HEK293 (cell line): ENCODE results near the gene CCDC158.

Source experiments
- MZF1 ChIP-seq: fragments of 450-650 bp; formaldehyde crosslinking; IDR thresholded peaks from 2 replicates; pipeline ENCODE4 v1.5.1; 2017; ENCODE audit warnings: missing biosample characterization, missing genetic modification characterization, borderline replicate concordance
- SETDB1 ChIP-seq: IDR thresholded peaks from one replicate; pipeline ENCODE4 v1.6.1; 2017; ENCODE audit warnings: mild to moderate bottlenecking, low read length, moderate library complexity, mixed read lengths; ENCODE audit not compliant: insufficient read length
- TRIM28 ChIP-seq: IDR thresholded peaks from 2 replicates; pipeline ENCODE4 v1.6.1; 2011; ENCODE audit warnings: low read length, control low read depth, borderline replicate concordance
- ZFP37 ChIP-seq: fragments of 450-650 bp; formaldehyde crosslinking; IDR thresholded peaks from 2 replicates; pipeline ENCODE4 v1.5.1; 2016; ENCODE audit warnings: missing biosample characterization, missing genetic modification characterization
- ZFP69B ChIP-seq: fragments of 450-650 bp; formaldehyde crosslinking; IDR thresholded peaks from 2 replicates; pipeline ENCODE4 v1.5.1; 2016; ENCODE audit warnings: missing biosample characterization, missing genetic modification characterization
- ZNF114 ChIP-seq: fragments of 450-650 bp; formaldehyde crosslinking; IDR thresholded peaks from 2 replicates; pipeline ENCODE4 v1.5.0; 2017; ENCODE audit warnings: missing biosample characterization, missing genetic modification characterization
- ZNF274 ChIP-seq, 2 experiments: fragments of 200-500 bp in 1 of 2; fragments of 450-650 bp in 1 of 2; sonication (Bioruptor generic) in 1 of 2; formaldehyde crosslinking in 1 of 2; IDR thresholded peaks; 2 replicates each; pipeline versions ENCODE4 v1.5.1 to v1.6.1; 2014 to 2016; ENCODE audit warnings: borderline replicate concordance in 1 of 2, inconsistent platforms in 1 of 2, low read length in 1 of 2, missing biosample characterization in 1 of 2, missing genetic modification characterization in 1 of 2
- ZNF555 ChIP-seq: fragments of 450-650 bp; formaldehyde crosslinking; conservative IDR thresholded peaks from 2 replicates; pipeline ENCODE4 v1.5.1; 2017; ENCODE audit warnings: missing biosample characterization, mild to moderate bottlenecking, missing genetic modification characterization, inconsistent platforms
- TF ChIP-seq, protein P1 (sequence below): fragments of 450-650 bp; formaldehyde crosslinking; IDR thresholded peaks from 2 replicates; pipeline ENCODE4 v1.5.1; 2016; ENCODE audit warnings: missing biosample characterization, missing genetic modification characterization
- TF ChIP-seq, protein P2 (sequence below): fragments of 450-650 bp; formaldehyde crosslinking; IDR thresholded peaks from 2 replicates; pipeline ENCODE4 v1.5.1; 2016; ENCODE audit warnings: missing biosample characterization, missing genetic modification characterization
- TF ChIP-seq, protein P3 (sequence below): fragments of 450-650 bp; formaldehyde crosslinking; IDR thresholded peaks from 2 replicates; pipeline ENCODE4 v1.5.1; 2017; ENCODE audit warnings: missing biosample characterization, missing genetic modification characterization
- TF ChIP-seq, protein P4 (sequence below): fragments of 450-650 bp; formaldehyde crosslinking; IDR thresholded peaks from 2 replicates; pipeline ENCODE4 v1.5.1; 2016; ENCODE audit warnings: missing biosample characterization, missing genetic modification characterization

DNA sequence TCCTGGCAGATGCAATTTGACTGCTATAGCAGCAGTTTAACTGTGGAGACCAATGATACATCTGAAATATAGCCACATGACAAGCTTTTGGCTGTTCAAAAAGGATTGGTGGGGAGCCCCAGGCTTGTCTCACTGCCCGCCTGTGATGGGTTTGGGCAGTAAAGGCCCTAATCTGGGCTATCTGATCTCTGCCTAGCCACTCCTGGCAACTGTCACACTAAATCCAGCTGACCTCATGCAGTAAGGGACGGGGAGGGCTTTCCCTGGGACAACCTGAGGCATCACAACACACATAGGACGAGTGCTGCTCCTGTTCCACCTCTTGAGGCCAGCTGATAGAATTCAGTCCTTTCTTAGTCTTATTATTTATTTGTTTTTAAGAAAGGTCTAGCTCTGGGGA lies 56.2 kb downstream of the CCDC158 start:
- TF ChIP-seq MZF1 (tag by site-specific recombination), result no peak
- TF ChIP-seq, protein P1, sequence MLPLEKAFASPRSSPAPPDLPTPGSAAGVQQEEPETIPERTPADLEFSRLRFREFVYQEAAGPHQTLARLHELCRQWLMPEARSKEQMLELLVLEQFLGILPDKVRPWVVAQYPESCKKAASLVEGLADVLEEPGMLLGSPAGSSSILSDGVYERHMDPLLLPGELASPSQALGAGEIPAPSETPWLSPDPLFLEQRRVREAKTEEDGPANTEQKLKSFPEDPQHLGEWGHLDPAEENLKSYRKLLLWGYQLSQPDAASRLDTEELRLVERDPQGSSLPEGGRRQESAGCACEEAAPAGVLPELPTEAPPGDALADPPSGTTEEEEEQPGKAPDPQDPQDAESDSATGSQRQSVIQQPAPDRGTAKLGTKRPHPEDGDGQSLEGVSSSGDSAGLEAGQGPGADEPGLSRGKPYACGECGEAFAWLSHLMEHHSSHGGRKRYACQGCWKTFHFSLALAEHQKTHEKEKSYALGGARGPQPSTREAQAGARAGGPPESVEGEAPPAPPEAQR, result no peak
- no peak for TF ChIP-seq SETDB1
- no peak for TF ChIP-seq ZFP37 (tag by site-specific recombination)
- TF ChIP-seq, protein P2, sequence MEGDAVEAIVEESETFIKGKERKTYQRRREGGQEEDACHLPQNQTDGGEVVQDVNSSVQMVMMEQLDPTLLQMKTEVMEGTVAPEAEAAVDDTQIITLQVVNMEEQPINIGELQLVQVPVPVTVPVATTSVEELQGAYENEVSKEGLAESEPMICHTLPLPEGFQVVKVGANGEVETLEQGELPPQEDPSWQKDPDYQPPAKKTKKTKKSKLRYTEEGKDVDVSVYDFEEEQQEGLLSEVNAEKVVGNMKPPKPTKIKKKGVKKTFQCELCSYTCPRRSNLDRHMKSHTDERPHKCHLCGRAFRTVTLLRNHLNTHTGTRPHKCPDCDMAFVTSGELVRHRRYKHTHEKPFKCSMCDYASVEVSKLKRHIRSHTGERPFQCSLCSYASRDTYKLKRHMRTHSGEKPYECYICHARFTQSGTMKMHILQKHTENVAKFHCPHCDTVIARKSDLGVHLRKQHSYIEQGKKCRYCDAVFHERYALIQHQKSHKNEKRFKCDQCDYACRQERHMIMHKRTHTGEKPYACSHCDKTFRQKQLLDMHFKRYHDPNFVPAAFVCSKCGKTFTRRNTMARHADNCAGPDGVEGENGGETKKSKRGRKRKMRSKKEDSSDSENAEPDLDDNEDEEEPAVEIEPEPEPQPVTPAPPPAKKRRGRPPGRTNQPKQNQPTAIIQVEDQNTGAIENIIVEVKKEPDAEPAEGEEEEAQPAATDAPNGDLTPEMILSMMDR (tag by site-specific recombination), result no peak
- TF ChIP-seq, protein P3, sequence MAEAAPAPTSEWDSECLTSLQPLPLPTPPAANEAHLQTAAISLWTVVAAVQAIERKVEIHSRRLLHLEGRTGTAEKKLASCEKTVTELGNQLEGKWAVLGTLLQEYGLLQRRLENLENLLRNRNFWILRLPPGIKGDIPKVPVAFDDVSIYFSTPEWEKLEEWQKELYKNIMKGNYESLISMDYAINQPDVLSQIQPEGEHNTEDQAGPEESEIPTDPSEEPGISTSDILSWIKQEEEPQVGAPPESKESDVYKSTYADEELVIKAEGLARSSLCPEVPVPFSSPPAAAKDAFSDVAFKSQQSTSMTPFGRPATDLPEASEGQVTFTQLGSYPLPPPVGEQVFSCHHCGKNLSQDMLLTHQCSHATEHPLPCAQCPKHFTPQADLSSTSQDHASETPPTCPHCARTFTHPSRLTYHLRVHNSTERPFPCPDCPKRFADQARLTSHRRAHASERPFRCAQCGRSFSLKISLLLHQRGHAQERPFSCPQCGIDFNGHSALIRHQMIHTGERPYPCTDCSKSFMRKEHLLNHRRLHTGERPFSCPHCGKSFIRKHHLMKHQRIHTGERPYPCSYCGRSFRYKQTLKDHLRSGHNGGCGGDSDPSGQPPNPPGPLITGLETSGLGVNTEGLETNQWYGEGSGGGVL (tag by site-specific recombination), result no peak
- TF ChIP-seq, protein P4, sequence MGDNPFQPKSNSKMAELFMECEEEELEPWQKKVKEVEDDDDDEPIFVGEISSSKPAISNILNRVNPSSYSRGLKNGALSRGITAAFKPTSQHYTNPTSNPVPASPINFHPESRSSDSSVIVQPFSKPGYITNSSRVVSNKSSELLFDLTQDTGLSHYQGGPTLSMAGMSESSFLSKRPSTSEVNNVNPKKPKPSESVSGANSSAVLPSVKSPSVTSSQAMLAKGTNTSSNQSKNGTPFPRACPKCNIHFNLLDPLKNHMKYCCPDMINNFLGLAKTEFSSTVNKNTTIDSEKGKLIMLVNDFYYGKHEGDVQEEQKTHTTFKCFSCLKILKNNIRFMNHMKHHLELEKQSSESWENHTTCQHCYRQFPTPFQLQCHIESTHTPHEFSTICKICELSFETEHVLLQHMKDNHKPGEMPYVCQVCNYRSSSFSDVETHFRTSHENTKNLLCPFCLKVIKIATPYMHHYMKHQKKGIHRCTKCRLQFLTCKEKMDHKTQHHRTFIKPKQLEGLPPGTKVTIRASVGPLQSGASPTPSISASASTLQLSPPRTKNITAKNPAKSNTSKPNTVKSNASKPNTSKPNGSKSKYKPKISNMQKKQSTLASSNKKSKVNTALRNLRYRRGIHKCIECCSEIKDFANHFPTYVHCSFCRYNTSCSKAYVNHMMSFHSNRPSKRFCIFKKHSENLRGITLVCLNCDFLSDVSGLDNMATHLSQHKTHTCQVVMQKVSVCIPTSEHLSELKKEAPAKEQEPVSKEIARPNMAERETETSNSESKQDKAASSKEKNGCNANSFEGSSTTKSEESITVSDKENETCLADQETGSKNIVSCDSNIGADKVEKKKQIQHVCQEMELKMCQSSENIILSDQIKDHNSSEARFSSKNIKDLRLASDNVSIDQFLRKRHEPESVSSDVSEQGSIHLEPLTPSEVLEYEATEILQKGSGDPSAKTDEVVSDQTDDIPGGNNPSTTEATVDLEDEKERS, result no peak
- no peak for TF ChIP-seq TRIM28
- TF ChIP-seq ZNF555 (tag by site-specific recombination), result no peak
- TF ChIP-seq ZNF114 (tag by site-specific recombination), result no peak
- TF ChIP-seq ZFP69B (tag by site-specific recombination), result no peak
- TF ChIP-seq ZNF274 (IDR thresholded peaks at IDR 0.05; ENCODE audit: low read length), result no peak
- TF ChIP-seq ZNF274 (tag by site-specific recombination; IDR thresholded peaks at IDR 0.05; ENCODE audit: borderline replicate concordance), result no peak
